Tibial nerve (tissue), 4 donors: ENCODE data around the gene TLCD3A.

Experiments used
- EP300 ChIP-seq, 2 donors: sonication (generic); formaldehyde crosslinking; IDR thresholded peaks; one replicate each; pipeline ENCODE4 v1.6.1; 2017; ENCODE audit warnings: antibody characterized with exemption in 2 of 2, mild to moderate bottlenecking in 1 of 2
- TF ChIP-seq, protein P1 (sequence below), 5 experiments: fragments of 200-600 bp in 3 of 5; fragments of 450-650 bp in 2 of 5; sonication (generic) in 3 of 5; IDR thresholded peaks; one replicate each; pipeline ENCODE4 v1.5.1; 2016 to 2019; ENCODE audit warnings: antibody characterized with exemption in 5 of 5, mild to moderate bottlenecking in 3 of 5, moderate library complexity in 2 of 5

DNA sequence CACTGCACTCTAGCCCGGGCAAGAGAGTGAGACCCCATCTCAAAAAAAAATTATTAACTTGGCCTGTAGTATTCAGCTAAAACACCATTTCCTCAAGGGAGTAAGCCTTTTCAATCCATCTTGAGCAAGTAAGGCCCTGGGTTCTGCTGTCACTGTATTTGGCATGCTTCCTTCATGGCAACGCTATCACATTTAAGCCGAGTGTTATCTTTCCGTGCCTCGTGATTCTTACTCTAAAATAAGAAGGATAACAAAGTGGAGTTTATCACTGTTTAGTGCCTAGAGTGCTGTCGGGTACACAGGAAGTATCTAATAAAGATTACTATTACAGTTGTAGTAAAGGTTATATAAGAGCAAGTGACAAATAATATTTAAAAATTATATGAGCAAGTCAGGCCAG, 26.5 kb upstream of the TLCD3A start:
- TF ChIP-seq, protein P1, sequence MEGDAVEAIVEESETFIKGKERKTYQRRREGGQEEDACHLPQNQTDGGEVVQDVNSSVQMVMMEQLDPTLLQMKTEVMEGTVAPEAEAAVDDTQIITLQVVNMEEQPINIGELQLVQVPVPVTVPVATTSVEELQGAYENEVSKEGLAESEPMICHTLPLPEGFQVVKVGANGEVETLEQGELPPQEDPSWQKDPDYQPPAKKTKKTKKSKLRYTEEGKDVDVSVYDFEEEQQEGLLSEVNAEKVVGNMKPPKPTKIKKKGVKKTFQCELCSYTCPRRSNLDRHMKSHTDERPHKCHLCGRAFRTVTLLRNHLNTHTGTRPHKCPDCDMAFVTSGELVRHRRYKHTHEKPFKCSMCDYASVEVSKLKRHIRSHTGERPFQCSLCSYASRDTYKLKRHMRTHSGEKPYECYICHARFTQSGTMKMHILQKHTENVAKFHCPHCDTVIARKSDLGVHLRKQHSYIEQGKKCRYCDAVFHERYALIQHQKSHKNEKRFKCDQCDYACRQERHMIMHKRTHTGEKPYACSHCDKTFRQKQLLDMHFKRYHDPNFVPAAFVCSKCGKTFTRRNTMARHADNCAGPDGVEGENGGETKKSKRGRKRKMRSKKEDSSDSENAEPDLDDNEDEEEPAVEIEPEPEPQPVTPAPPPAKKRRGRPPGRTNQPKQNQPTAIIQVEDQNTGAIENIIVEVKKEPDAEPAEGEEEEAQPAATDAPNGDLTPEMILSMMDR (IDR thresholded peaks at IDR 0.05) = no peak
- TF ChIP-seq EP300 (IDR thresholded peaks at IDR 0.05) = no peak
